Keratinocyte (primary cell): ENCODE results near the gene FCHSD1.

Experiments used
- CTCF ChIP-seq, 3 experiments: IDR thresholded peaks in 1 of 3; conservative IDR thresholded peaks in 1 of 3; optimal IDR thresholded peaks in 1 of 3; 2 replicates in 2 of 3; 3 replicates in 1 of 3; pipeline versions ENCODE3 to v1.5.1; 2011; ENCODE audit warnings: low read length in 3 of 3, mild to moderate bottlenecking in 3 of 3, moderate library complexity in 2 of 3, control low read depth in 1 of 3, inconsistent platforms in 1 of 3; ENCODE audit not compliant: insufficient read depth in 2 of 3; ENCODE audit errors: extremely low read depth in 1 of 3
- EZH2 ChIP-seq: IDR thresholded peaks from one replicate; pipeline ENCODE4 v1.6.1; 2012; ENCODE audit warnings: inconsistent platforms, mild to moderate bottlenecking, low read length, moderate library complexity

DNA sequence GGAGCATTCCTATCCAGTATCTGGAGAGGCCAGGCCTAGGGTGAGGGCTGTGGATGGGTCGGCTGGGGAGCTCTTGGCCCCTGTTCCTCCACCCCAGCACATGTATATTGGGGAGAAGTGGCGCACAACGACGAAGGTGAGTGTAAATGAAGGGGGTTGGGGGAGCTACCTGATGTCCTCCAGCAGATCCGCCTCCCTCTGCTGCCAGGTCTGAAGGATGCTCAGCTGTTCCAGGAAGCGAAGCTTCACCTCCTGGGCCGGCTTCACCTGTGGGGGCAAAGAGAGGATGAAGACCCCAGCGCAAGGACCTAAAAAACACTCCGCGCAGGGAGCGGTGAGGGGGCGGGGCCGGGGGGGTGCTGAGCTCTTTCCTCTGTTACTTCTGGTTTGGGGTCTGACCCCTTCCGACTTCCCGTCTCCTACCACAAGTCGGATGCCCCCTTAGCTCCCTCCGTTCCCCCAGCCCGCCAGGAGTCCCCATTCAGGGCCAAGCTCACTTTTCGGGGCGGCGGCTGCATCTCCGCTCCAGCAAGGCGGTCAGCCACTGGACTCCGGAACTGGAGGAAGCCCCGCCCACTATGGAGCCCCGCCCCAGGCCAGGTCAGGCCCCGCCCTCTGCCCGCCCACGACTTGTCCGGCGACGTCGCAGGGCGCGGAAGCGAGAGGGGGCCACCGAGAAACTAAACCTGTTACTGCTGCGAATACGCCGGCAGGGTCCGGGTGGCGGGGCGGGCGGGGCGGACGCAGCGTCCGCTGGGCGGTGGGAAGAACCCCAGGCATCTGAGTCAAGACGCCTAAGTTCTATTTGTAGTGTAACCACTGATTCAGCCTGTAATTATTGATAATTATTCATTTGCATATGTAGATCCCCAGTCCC, at the start of gene FCHSD1:
- TF ChIP-seq EZH2 (no peak), CTCF (optimal IDR thresholded peaks at IDR 0.05 in 1 of 3, IDR thresholded peaks at IDR 0.05 in 1 of 3, conservative IDR thresholded peaks at IDR 0.05 in 1 of 3; ENCODE audit: extremely low read depth in 1 of 3, insufficient read depth in 2 of 3, low read length in 3 of 3) (no peak)
